ENCODE results near the gene ACAA2. TPM values are rescaled to one million over a fixed set of nuclear protein-coding genes. Genes with fewer than 3 reads are reported as not detected.

ACAA2 gene
- polyA plus RNA-seq, 1 donor (not counting 4 experiments of a cell fraction or from before 2014, with no cell fraction given), result 2.3 TPM

DNA sequence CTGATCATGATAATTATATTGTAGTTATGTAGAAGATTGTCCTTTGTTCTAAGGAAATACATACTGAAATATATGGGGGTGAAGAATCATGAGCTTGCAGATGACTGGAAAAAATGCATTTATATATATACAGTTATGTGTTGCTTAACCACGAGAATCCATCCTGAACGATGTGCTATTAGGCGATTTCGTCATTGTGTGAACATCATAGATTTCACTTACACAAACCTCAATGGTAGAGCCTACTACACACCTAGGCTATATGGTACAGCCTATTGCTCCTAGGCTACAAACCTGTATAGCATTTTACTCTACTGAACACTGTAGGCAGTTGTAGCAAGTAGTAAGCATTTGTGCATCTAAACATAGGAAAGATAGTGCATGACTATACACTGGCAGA is 2.6 kb upstream of the ACAA2 start:
- no peaks in the 10 kb centered on the region for H3K27me3 ChIP-seq (ENCODE audit: control insufficient read depth, extremely low read depth, insufficient read depth, low read length)
- H3K27ac ChIP-seq (ENCODE audit: control insufficient read depth, insufficient read depth, low read length), result no peak overlapping the region
- no peak overlapping the region for H2AFZ ChIP-seq (ENCODE audit: control insufficient read depth, low read length)
- FAIRE-seq (no peak), DNase-seq (ENCODE audit: low read depth, low spot score) (no peak)
- H3K36me3 ChIP-seq (ENCODE audit: control insufficient read depth in 2 of 2, extremely low read depth in 1 of 2, insufficient read depth in 2 of 2, low read length in 2 of 2), result no peaks in the 10 kb centered on the region
- no peak overlapping the region for H3K4me2 ChIP-seq (ENCODE audit: control insufficient read depth, extremely low read depth, insufficient read depth, low read depth, low read length)
- dilution Hi-C loops (cut with MboI; ENCODE audit: extremely low pct_ligation_motif_present, low sequenced_read_pairs), result no loop called here
- H4K20me1 ChIP-seq (ENCODE audit: control insufficient read depth, extremely low read depth, insufficient read depth, low read length), result no peaks in the 10 kb centered on the region
- H3K79me2 ChIP-seq (ENCODE audit: control insufficient read depth, insufficient read depth, low read length), result no peaks in the 10 kb centered on the region
- H3K9me1 ChIP-seq (ENCODE audit: control insufficient read depth, extremely low read depth, insufficient read depth, low read length), result no peaks in the 10 kb centered on the region
- no peak overlapping the region for H3K9ac ChIP-seq (ENCODE audit: control insufficient read depth, extremely low read depth, insufficient read depth, low read length)
- peaks cover 21% of the 10 kb centered on the region for H3K4me1 ChIP-seq (ENCODE audit: control insufficient read depth, extremely low read depth, insufficient read depth, low read length)
- no peaks in the 10 kb centered on the region for H3K9me3 ChIP-seq (ENCODE audit: control insufficient read depth, low read depth, low read length)
- H3K4me3 ChIP-seq (ENCODE audit: control insufficient read depth in 2 of 3, extremely low read depth in 1 of 3, insufficient read depth in 2 of 3, low read depth in 1 of 3, low read length in 3 of 3), result no peak overlapping the region
- TF ChIP-seq EZH2 (IDR thresholded peaks at IDR 0.05; ENCODE audit: low read length), result no peak
- TF ChIP-seq, protein P1, sequence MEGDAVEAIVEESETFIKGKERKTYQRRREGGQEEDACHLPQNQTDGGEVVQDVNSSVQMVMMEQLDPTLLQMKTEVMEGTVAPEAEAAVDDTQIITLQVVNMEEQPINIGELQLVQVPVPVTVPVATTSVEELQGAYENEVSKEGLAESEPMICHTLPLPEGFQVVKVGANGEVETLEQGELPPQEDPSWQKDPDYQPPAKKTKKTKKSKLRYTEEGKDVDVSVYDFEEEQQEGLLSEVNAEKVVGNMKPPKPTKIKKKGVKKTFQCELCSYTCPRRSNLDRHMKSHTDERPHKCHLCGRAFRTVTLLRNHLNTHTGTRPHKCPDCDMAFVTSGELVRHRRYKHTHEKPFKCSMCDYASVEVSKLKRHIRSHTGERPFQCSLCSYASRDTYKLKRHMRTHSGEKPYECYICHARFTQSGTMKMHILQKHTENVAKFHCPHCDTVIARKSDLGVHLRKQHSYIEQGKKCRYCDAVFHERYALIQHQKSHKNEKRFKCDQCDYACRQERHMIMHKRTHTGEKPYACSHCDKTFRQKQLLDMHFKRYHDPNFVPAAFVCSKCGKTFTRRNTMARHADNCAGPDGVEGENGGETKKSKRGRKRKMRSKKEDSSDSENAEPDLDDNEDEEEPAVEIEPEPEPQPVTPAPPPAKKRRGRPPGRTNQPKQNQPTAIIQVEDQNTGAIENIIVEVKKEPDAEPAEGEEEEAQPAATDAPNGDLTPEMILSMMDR (optimal IDR thresholded peaks at IDR 0.05 in 1 of 3, IDR thresholded peaks at IDR 0.05 in 1 of 3, conservative IDR thresholded peaks at IDR 0.05 in 1 of 3; ENCODE audit: extremely low read depth in 1 of 3, insufficient read depth in 2 of 3, low read length in 3 of 3), result no peak

DNA sequence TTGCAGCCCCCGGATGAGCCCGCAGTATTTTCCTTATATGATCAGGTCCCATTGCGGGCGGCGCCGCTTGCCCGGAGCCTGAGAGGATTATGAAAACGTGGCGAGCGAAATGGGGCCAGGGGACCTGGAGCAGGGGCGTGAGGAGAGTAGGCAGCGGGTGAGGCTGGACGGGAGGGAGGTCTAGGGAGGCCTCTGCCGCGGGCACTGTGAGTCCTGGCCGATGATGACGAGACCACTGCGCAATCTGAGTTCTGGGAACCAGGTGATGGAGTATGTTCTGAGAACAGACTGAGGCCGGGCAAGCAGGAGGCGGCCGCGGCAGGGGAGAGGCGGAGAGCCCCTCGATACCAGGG is 790 bp upstream of the ACAA2 start:
- peak overlapping the region; percentile 88 for H3K27ac ChIP-seq (ENCODE audit: control insufficient read depth, insufficient read depth, low read length)
- no peaks in the 10 kb centered on the region for H4K20me1 ChIP-seq (ENCODE audit: control insufficient read depth, extremely low read depth, insufficient read depth, low read length)
- peak; percentile 35 for DNase-seq (ENCODE audit: low read depth, low spot score)

More for the DNA sequence above, 790 bp upstream of the ACAA2 start:
- Histone ChIP-seq H3K36me3 (ENCODE audit: control insufficient read depth in 2 of 2, extremely low read depth in 1 of 2, insufficient read depth in 2 of 2, low read length in 2 of 2) (no peaks in the 10 kb centered on the region), H3K79me2 (ENCODE audit: control insufficient read depth, insufficient read depth, low read length) (no peaks in the 10 kb centered on the region), H3K9me3 (ENCODE audit: control insufficient read depth, low read depth, low read length) (no peaks in the 10 kb centered on the region), H3K9me1 (ENCODE audit: control insufficient read depth, extremely low read depth, insufficient read depth, low read length) (no peaks in the 10 kb centered on the region), H2AFZ (ENCODE audit: control insufficient read depth, low read length) (peak overlapping the region; percentile 93), H3K9ac (ENCODE audit: control insufficient read depth, extremely low read depth, insufficient read depth, low read length) (peak overlapping the region; percentile 92), H3K4me1 (ENCODE audit: control insufficient read depth, extremely low read depth, insufficient read depth, low read length) (peaks cover 21% of the 10 kb centered on the region), H3K27me3 (ENCODE audit: control insufficient read depth, extremely low read depth, insufficient read depth, low read length) (no peaks in the 10 kb centered on the region), H3K4me3 (ENCODE audit: control insufficient read depth in 2 of 3, extremely low read depth in 1 of 3, insufficient read depth in 2 of 3, low read depth in 1 of 3, low read length in 3 of 3) (peak overlapping the region; percentile 73 to 92 (median 86)), H3K4me2 (ENCODE audit: control insufficient read depth, extremely low read depth, insufficient read depth, low read depth, low read length) (peak overlapping the region; percentile 98)
- no peak for FAIRE-seq
- TF ChIP-seq, protein P1 (optimal IDR thresholded peaks at IDR 0.05 in 1 of 3, IDR thresholded peaks at IDR 0.05 in 1 of 3, conservative IDR thresholded peaks at IDR 0.05 in 1 of 3; ENCODE audit: extremely low read depth in 1 of 3, insufficient read depth in 2 of 3, low read length in 3 of 3), result no peak
- no peak for TF ChIP-seq EZH2 (IDR thresholded peaks at IDR 0.05; ENCODE audit: low read length)
- dilution Hi-C loops (cut with MboI; ENCODE audit: extremely low pct_ligation_motif_present, low sequenced_read_pairs), result no loop called here

All from keratinocyte (primary cell).